Activated CD4-positive, alpha-beta T cell treated with anti-CD3 and anti-CD28 coated beads, Interleukin-2, amount 10 ng/mL, durations not matched to agents 24 days and 14 days (primary cell): Measurements from ENCODE around the gene FNDC3B. TPM values are rescaled to one million over a fixed set of nuclear protein-coding genes. Genes with fewer than 3 reads are reported as not detected.

ENCODE experiments used
- DNase-seq: peaks from one replicate; pipeline ENCODE4 v3.0.0; 2022
- H3K27ac Mint-ChIP-seq: one replicate; pipeline ENCODE4 v1.8.0; 2022; ENCODE audit warnings: mild to moderate bottlenecking, mixed read lengths
- H3K27me3 Mint-ChIP-seq: one replicate; pipeline ENCODE4 v1.8.0; 2022; ENCODE audit warnings: mixed read lengths
- H3K36me3 Mint-ChIP-seq: one replicate; pipeline ENCODE4 v1.8.0; 2022; ENCODE audit warnings: low read depth, mild to moderate bottlenecking, mixed read lengths
- H3K4me1 Mint-ChIP-seq: one replicate; pipeline ENCODE4 v1.8.0; 2021; ENCODE audit warnings: mixed read lengths
- H3K4me3 Mint-ChIP-seq: one replicate; pipeline ENCODE4 v1.8.0; 2022; ENCODE audit warnings: mild to moderate bottlenecking, moderate library complexity, mixed read lengths
- H3K9me3 Mint-ChIP-seq: one replicate; pipeline ENCODE4 v1.8.0; 2021; ENCODE audit warnings: mixed read lengths
- intact Hi-C: fragments of 100-400 bp; cut with micrococcal nuclease; formaldehyde crosslinking; loops from one replicate; pipeline ENCODE4 v1.15.1; 2023
- total RNA-seq: library from RNA; stranded (reverse); gene quantifications from 2 replicates; pipeline ENCODE4 v1.2.3, GENCODE V29; 2022

Gene FNDC3B
- total RNA-seq, 1 donor from 2014 or later = 19.6 TPM

GRCh38 chr3:172104471-172105072 is 65.2 kb downstream of the FNDC3B start:
- peak overlapping the region; percentile 54 for H3K27ac Mint-ChIP-seq
- H3K27me3 Mint-ChIP-seq = peaks cover 4% of the 10 kb centered on the region
- H3K4me1 Mint-ChIP-seq = peaks cover 58% of the 10 kb centered on the region
- H3K4me3 Mint-ChIP-seq = no peak overlapping the region
- peak; percentile 54 for DNase-seq
- H3K9me3 Mint-ChIP-seq = no peaks in the 10 kb centered on the region
- intact Hi-C loops = loop anchor here (5.0 to 10.0 kb wide), 3 partner anchors 230 to 650 kb away; no protein-coding TSS in a partner anchor
- H3K36me3 Mint-ChIP-seq = peaks cover 9% of the 10 kb centered on the region

GRCh38 chr3:172106037-172106954 is 66.9 kb downstream of the FNDC3B start:
- H3K36me3 Mint-ChIP-seq = peaks cover 12% of the 10 kb centered on the region
- peak overlapping the region; percentile 89 for H3K27ac Mint-ChIP-seq
- H3K27me3 Mint-ChIP-seq = peaks cover 4% of the 10 kb centered on the region
- peaks cover 65% of the 10 kb centered on the region for H3K4me1 Mint-ChIP-seq
- DNase-seq = peak; percentile 63
- H3K4me3 Mint-ChIP-seq = no peak overlapping the region
- intact Hi-C loops = loop anchor here (2.0 to 10.0 kb wide), 6 partner anchors 33 to 651 kb away; no protein-coding TSS in a partner anchor
- H3K9me3 Mint-ChIP-seq = no peaks in the 10 kb centered on the region

GRCh38 chr3:172106989-172107388 is 67.6 kb downstream of the FNDC3B start:
- no peaks in the 10 kb centered on the region for H3K9me3 Mint-ChIP-seq
- peak overlapping the region; percentile 84 for H3K4me3 Mint-ChIP-seq
- H3K27me3 Mint-ChIP-seq = peaks cover 4% of the 10 kb centered on the region
- peaks cover 12% of the 10 kb centered on the region for H3K36me3 Mint-ChIP-seq
- H3K27ac Mint-ChIP-seq = peak overlapping the region; percentile 89
- H3K4me1 Mint-ChIP-seq = peaks cover 64% of the 10 kb centered on the region
- DNase-seq = peak; percentile 91
- intact Hi-C loops = loop anchor here (1.0 to 10.0 kb wide), 11 partner anchors 12 to 652 kb away; partner anchors contain the start of gene FNDC3B

- H3K27me3 Mint-ChIP-seq = peaks cover 4% of the 10 kb centered on the region
- peak; percentile 89 for DNase-seq
- H3K9me3 Mint-ChIP-seq = no peaks in the 10 kb centered on the region
- H3K4me3 Mint-ChIP-seq = peak overlapping the region; percentile 84
- H3K36me3 Mint-ChIP-seq = peaks cover 15% of the 10 kb centered on the region
- peaks cover 60% of the 10 kb centered on the region for H3K4me1 Mint-ChIP-seq
- intact Hi-C loops = loop anchor here (1.0 to 10.0 kb wide), 11 partner anchors 12 to 653 kb away; partner anchors contain the start of gene FNDC3B
- H3K27ac Mint-ChIP-seq = peak overlapping the region; percentile 89
Observed at GRCh38 chr3:172107403-172107802, 68.0 kb downstream of the FNDC3B start.

GRCh38 chr3:172110127-172110779 is 70.9 kb downstream of the FNDC3B start:
- Mint-ChIP-seq H3K27me3 (peaks cover 5% of the 10 kb centered on the region), H3K4me3 (no peak overlapping the region), H3K27ac (no peak overlapping the region), H3K36me3 (peaks cover 29% of the 10 kb centered on the region), H3K9me3 (no peaks in the 10 kb centered on the region), H3K4me1 (peaks cover 59% of the 10 kb centered on the region)
- DNase-seq = peak; percentile 48
- intact Hi-C loops = no loop called here

GRCh38 chr3:172111163-172111562 is 71.8 kb downstream of the FNDC3B start:
- no peak overlapping the region for H3K4me3 Mint-ChIP-seq
- H3K4me1 Mint-ChIP-seq = peaks cover 51% of the 10 kb centered on the region
- no peak overlapping the region for H3K27ac Mint-ChIP-seq
- intact Hi-C loops = no loop called here
- H3K9me3 Mint-ChIP-seq = no peaks in the 10 kb centered on the region
- H3K36me3 Mint-ChIP-seq = peaks cover 25% of the 10 kb centered on the region
- H3K27me3 Mint-ChIP-seq = peaks cover 5% of the 10 kb centered on the region
- DNase-seq = no peak

GRCh38 chr3:172112078-172112733 is 72.8 kb downstream of the FNDC3B start:
- peaks cover 28% of the 10 kb centered on the region for H3K36me3 Mint-ChIP-seq
- no peak overlapping the region for H3K27ac Mint-ChIP-seq
- no peaks in the 10 kb centered on the region for H3K9me3 Mint-ChIP-seq
- peaks cover 42% of the 10 kb centered on the region for H3K4me1 Mint-ChIP-seq
- DNase-seq = no peak
- H3K4me3 Mint-ChIP-seq = no peak overlapping the region
- H3K27me3 Mint-ChIP-seq = peaks cover 2% of the 10 kb centered on the region
- intact Hi-C loops = no loop called here

GRCh38 chr3:172112734-172113120 is 73.3 kb downstream of the FNDC3B start:
- Mint-ChIP-seq H3K4me3 (no peak overlapping the region), H3K9me3 (no peaks in the 10 kb centered on the region), H3K36me3 (peaks cover 28% of the 10 kb centered on the region), H3K27ac (no peak overlapping the region), H3K27me3 (peaks cover 2% of the 10 kb centered on the region), H3K4me1 (peaks cover 37% of the 10 kb centered on the region)
- DNase-seq = no peak
- intact Hi-C loops = no loop called here

- Mint-ChIP-seq H3K9me3 (no peaks in the 10 kb centered on the region), H3K4me3 (no peak overlapping the region), H3K27me3 (peaks cover 2% of the 10 kb centered on the region), H3K27ac (no peak overlapping the region), H3K36me3 (peaks cover 32% of the 10 kb centered on the region), H3K4me1 (peaks cover 28% of the 10 kb centered on the region)
- intact Hi-C loops = no loop called here
- DNase-seq = no peak
Observed at GRCh38 chr3:172113710-172114109, 74.3 kb downstream of the FNDC3B start.

- Mint-ChIP-seq H3K27ac (no peak overlapping the region), H3K4me1 (peaks cover 18% of the 10 kb centered on the region), H3K9me3 (no peaks in the 10 kb centered on the region), H3K36me3 (peaks cover 28% of the 10 kb centered on the region), H3K27me3 (peaks cover 2% of the 10 kb centered on the region), H3K4me3 (no peak overlapping the region)
- DNase-seq = no peak
- intact Hi-C loops = no loop called here
Observed at GRCh38 chr3:172115059-172115458, 75.7 kb downstream of the FNDC3B start.

- intact Hi-C loops = no loop called here
- H3K4me3 Mint-ChIP-seq = no peak overlapping the region
- no peaks in the 10 kb centered on the region for H3K9me3 Mint-ChIP-seq
- H3K27me3 Mint-ChIP-seq = peaks cover 2% of the 10 kb centered on the region
- H3K4me1 Mint-ChIP-seq = peaks cover 13% of the 10 kb centered on the region
- H3K36me3 Mint-ChIP-seq = peaks cover 28% of the 10 kb centered on the region
- no peak overlapping the region for H3K27ac Mint-ChIP-seq
- no peak for DNase-seq
Observed at GRCh38 chr3:172115787-172116186, 76.4 kb downstream of the FNDC3B start.

- Mint-ChIP-seq H3K27me3 (peaks cover 2% of the 10 kb centered on the region), H3K9me3 (no peaks in the 10 kb centered on the region), H3K4me3 (no peak overlapping the region), H3K36me3 (peaks cover 25% of the 10 kb centered on the region), H3K4me1 (peaks cover 12% of the 10 kb centered on the region), H3K27ac (no peak overlapping the region)
- intact Hi-C loops = no loop called here
- DNase-seq = peak; percentile 32
Observed at GRCh38 chr3:172118019-172118418, 78.6 kb downstream of the FNDC3B start.

- Mint-ChIP-seq H3K27me3 (no peaks in the 10 kb centered on the region), H3K9me3 (no peaks in the 10 kb centered on the region), H3K4me3 (no peak overlapping the region), H3K27ac (no peak overlapping the region), H3K36me3 (peaks cover 16% of the 10 kb centered on the region), H3K4me1 (peaks cover 4% of the 10 kb centered on the region)
- intact Hi-C loops = no loop called here
- peak; percentile 49 for DNase-seq
Observed at GRCh38 chr3:172119266-172119969, 80.0 kb downstream of the FNDC3B start.
